Dedifferentiated amniotic fluid mesenchymal stem cell (primary cell): ENCODE measurements around the gene NCKAP5.

Experiments
- DNase-seq: peaks from one replicate; pipeline ENCODE4 v3.0.0-alpha.2; 2016; ENCODE audit errors: extremely low spot score

NCKAP5 gene

DNA sequence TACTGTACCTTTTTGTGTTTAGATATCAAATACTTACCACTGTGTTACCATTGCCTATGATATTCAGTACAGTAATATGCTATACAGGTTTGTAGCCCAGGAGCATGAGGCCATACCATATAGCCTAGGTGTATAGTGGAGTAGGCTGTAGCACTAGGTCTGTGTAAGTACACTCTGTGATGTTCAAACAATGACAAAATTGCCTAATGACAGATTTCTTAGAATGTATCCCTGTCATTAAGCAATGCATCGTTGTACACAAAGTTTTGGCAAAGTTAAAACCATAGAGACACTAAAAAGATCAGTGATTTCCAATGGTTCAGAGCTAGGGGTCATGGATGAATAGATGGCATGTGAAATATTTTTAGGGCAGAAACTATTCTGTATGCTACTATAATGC is 415.5 kb downstream of the NCKAP5 start:
- no peak for DNase-seq

- DNase-seq = no peak
Observed at GRCh38 chr2:133148187-133148586, 420.1 kb downstream of the NCKAP5 start.

GRCh38 chr2:133146893-133147292 is 421.4 kb downstream of the NCKAP5 start:
- no peak for DNase-seq

- no peak for DNase-seq
Observed at GRCh38 chr2:133143645-133144044, 424.6 kb downstream of the NCKAP5 start.

- DNase-seq = no peak
Observed at GRCh38 chr2:133142087-133142486, 426.2 kb downstream of the NCKAP5 start.

- no peak for DNase-seq
Observed at GRCh38 chr2:133140620-133141019, 427.6 kb downstream of the NCKAP5 start.

- DNase-seq = no peak
Observed at GRCh38 chr2:133139847-133140533, 428.3 kb downstream of the NCKAP5 start.

GRCh38 chr2:133138693-133139092 is 429.6 kb downstream of the NCKAP5 start:
- DNase-seq = no peak

DNA sequence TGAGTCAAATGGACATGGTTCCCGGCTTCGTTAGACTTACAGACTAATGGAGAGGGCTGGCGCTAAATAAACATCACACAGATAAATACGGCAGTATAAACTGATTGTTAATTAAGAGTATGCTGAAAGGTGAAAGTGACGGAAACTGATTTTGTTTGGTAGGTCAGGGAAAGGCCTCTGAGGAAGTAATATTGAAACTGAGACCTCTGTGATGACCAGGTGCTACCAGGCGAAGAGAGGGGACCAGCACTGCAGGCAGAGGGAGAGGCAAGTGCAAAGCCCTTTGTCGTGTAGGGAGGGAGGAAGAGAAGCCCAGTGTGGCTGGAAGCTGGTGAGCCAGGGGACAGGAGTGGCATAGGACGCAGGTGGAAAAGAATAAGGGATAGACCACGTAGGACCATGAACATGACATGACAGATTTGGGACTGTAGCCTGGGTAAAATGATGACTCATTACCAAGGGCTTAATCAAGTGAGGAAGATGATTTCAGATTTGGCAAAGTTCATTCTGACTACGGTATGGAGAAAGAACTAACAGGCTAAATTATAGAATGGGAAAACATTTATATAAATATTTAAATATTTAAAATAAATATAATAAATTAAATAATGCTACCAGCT is 433.1 kb downstream of the NCKAP5 start:
- DNase-seq = no peak

DNA sequence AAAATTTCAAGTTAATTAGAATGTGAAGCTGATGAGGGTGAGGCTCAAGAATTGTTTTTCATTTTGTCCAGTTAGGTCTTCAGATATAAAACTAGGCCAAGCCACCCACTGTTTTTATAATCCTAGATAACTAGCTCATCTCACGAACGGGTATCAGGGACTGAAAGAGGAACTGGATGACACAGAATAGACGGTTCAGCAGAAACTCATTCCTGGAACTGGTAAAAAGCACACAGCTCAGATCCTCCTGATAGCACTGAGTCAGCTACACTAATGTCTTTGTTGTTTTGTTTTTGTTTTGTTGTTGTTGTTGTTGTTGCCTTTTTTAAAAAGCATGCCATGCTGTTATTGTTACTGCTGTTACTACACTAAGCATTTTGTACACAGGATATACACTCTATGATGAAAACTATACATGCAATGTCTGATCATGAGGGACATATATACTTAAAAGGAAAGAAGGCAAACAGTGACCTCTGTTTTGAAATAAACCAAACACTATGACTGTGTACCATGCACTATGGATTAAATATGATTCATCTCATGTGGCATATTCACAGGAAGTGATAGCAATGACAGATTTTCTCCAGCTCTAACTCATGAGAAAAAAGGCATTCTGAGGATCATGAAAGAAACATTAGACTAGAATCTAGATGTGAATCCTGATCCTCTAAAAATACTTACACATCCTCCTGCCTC is 437.6 kb downstream of the NCKAP5 start:
- no peak for DNase-seq

GRCh38 chr2:133124446-133124845 is 443.8 kb downstream of the NCKAP5 start:
- DNase-seq = no peak

DNA sequence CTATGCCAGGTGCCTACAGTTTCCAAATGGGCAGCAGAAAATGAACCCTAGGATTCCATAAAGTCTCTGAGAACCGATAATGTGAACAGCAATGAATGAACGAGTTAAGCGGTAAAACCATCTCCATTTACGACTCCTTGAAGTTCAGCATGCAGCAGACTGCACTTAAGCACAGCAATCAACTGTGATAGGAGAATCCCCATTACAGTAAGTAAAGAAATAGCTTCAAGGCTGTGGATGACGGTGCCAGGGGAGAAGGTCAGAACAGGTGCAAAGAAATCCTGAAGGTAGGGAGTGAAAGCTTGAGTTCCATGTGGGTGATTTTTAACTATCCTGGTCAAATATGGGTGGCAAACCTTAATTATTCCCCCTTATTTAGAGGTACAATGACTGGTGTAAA is 444.4 kb downstream of the NCKAP5 start:
- DNase-seq = no peak

DNA sequence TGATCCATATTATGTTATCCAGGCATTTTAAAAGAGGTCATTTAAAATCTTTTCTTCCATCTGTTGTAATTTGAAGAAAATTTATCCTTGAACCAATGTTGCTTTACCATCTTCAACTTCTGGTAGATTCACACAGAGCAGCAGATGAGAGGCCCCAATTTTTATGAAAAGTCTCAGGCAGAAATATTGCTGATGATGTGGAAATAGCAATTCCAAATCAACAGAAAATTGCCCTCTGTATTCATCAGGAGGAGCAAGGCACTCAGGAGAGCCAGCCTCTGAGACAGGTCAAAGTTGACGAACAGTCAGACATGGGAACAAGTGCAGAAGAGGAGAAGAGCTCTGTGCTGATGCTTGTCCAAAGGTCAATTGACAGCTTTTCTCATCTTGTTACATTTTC is 444.9 kb downstream of the NCKAP5 start:
- no peak for DNase-seq

GRCh38 chr2:133122529-133122928 is 445.7 kb downstream of the NCKAP5 start:
- DNase-seq = no peak

- DNase-seq = no peak
Observed at GRCh38 chr2:133120310-133120709, 448.0 kb downstream of the NCKAP5 start.

- DNase-seq = no peak
Observed at GRCh38 chr2:133110201-133110600, 458.1 kb downstream of the NCKAP5 start.

DNA sequence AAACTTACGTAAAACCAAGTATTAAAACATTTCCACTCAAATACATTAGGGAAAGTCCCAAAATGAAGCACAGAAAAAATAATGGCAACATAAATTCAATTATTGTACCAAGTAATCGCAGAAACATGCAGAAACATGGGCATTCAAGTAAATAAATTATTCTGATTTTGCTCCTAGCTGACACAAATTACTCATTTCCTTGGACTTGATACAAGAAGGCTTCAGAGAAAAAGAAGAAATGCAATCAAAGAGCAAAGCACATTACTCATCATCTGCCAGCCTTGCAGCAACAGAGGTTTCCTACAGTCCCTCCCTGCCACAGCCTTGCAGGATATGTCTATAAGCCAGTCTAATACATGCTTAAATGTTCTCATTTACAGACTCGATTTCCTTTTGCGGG is 458.5 kb downstream of the NCKAP5 start:
- peak; percentile 77 for DNase-seq

DNA sequence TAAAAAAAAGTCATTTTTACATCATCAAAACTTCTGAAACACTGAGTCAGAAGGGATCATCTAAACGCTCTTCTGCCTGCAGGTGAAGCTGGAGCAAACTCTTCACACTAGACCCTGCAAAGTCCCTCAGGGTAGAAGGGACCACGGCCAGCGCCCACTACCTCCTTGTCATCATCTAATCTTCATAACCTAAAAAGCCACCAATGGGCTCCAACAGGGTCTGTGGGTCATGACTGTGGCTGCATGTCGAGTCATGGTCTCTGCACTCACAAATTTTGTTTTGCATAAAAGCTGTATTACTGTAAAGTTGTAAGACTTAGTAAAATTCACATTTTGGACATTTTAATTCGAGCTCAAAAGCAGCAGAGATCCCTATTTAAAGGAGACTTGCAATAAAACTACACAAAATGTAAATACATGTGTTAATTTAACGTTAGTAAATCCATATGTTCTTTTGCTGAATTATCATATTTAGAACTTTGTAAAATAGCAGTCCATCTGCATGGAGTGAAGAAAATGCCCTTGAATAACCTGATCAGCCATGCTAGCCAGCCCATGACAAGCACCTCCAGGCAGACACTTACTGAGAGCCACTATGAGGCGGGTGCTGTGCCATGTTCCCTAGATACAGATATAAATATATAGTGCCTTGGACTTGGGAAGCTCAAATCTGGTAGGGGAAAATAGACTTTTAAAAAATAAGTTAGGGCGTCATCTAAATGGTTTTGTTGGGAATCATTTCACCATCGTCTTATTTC is 461.0 kb downstream of the NCKAP5 start:
- no peak for DNase-seq

DNA sequence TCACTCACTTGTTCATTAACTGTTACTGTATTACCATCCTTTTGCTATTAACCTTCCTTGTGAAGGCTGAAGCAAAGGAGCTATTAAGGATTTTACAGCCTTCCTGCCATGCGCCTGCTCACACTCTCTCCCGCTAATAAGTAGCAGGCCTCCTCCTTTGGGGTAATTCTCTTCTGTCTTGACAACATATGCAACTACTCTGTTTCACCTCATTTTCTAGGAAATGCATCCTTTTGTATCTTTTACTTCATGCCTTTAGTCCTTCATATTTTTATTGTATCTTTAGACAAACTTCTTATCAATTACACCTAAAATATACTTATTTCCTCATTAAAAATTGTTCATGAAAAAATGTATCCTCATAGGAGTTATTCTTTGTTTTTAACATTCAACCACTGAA is 463.4 kb downstream of the NCKAP5 start:
- no peak for DNase-seq

DNA sequence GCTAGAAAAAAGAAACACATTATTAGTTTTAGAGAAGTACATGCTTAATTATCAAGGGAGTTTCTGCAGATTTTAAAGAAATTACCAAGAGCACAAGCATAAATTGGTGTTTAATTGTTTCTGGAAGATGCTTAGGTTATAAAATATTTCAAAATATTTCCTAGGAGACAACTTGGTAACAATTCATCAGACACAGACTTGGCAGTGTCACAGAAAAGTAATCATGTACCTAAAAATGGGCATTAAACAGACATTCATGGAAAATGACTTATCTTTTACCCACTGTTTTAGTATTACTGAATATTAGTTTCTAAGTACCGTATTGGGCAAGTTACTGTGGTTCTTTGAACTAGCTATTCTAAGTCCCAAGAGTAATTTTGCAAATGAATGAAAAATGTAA is 469.5 kb downstream of the NCKAP5 start:
- DNase-seq = no peak

GRCh38 chr2:133097666-133098065 is 470.6 kb downstream of the NCKAP5 start:
- DNase-seq = no peak

GRCh38 chr2:133092571-133092970 is 475.7 kb downstream of the NCKAP5 start:
- DNase-seq = no peak
